ENCODE results near the gene SHKBP1. TPM values are rescaled to one million over a fixed set of nuclear protein-coding genes. Genes with fewer than 3 reads are reported as not detected.

Gene SHKBP1
- total RNA-seq, 1 donor from 2014 or later = 102 TPM

- Mint-ChIP-seq H3K36me3 (ENCODE audit: low read depth) (peaks cover 7% of the 10 kb centered on the region), H3K27me3 (ENCODE audit: insufficient read depth) (no peaks in the 10 kb centered on the region), H3K4me3 (peak overlapping the region; percentile 81), H3K9me3 (no peaks in the 10 kb centered on the region), H3K27ac (peak overlapping the region; percentile 52), H3K4me1 (ENCODE audit: low read depth) (peaks cover 47% of the 10 kb centered on the region)
- DNase-seq (ENCODE audit: low spot score) = no peak
- intact Hi-C loops (cut with micrococcal nuclease) = loop anchor here (5.0 to 10.0 kb wide), 3 partner anchors 324 to 934 kb away; partner anchors contain the start of genes AKT2 and HNRNPUL1
These were observed 34.4 kb downstream of the SHKBP1 start for GRCh38 chr19:40611096-40611495.

GRCh38 chr19:40611900-40612698, 35.4 kb downstream of the SHKBP1 start:
- H3K9me3 Mint-ChIP-seq = no peaks in the 10 kb centered on the region
- H3K4me1 Mint-ChIP-seq (ENCODE audit: low read depth) = peaks cover 46% of the 10 kb centered on the region
- H3K4me3 Mint-ChIP-seq = peak overlapping the region; percentile 97
- H3K27me3 Mint-ChIP-seq (ENCODE audit: insufficient read depth) = no peaks in the 10 kb centered on the region
- intact Hi-C loops (cut with micrococcal nuclease) = loop anchor here (5.0 to 10.0 kb wide), 3 partner anchors 325 to 933 kb away; partner anchors contain the start of genes AKT2 and HNRNPUL1
- no peak overlapping the region for H3K27ac Mint-ChIP-seq
- DNase-seq (ENCODE audit: low spot score) = no peak
- peaks cover 10% of the 10 kb centered on the region for H3K36me3 Mint-ChIP-seq (ENCODE audit: low read depth)

DNA sequence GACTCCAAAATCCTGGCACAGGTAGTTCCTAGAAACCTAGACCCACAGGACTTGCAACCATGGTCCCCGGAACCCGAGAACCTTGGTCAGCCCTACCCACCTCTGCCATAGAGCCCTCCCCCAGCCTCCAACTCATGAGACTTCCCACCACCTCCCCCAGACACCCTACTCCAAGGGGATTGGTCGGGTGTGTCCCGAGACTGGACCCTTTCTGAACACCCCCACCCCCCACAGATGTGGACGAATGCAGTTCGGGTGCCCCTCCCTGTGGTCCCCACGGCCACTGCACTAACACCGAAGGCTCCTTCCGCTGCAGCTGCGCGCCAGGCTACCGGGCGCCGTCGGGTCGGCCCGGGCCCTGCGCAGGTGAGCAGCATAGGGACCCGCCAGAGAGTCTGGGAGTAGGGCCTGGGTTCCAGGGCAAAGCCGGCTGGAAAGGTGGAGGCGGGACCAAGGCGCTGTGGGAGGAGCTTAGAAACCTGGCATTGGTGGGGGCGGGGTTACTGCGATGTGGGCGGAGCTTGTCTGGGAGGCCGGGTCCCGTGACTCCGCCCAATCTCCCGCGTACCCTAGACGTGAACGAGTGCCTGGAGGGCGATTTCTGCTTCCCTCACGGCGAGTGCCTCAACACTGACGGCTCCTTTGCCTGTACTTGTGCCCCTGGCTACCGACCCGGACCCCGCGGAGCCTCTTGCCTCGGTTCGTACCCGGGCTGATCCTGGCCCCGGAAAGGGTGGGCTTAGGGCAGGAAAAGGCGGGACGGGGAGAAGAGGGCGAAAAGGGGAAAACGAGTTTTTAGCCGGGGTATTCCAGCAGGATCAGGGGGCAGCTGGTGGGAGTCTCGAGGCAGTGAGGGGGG, 36.4 kb downstream of the SHKBP1 start:
- DNase-seq (ENCODE audit: low spot score) = peak; percentile 69
- H3K27me3 Mint-ChIP-seq (ENCODE audit: insufficient read depth) = no peaks in the 10 kb centered on the region
- intact Hi-C loops (cut with micrococcal nuclease) = loop anchor here (1.0 to 10.0 kb wide), 4 partner anchors 185 to 932 kb away; partner anchors contain the start of genes AKT2 and HNRNPUL1
- no peaks in the 10 kb centered on the region for H3K9me3 Mint-ChIP-seq
- H3K27ac Mint-ChIP-seq = peak overlapping the region; percentile 100
- peaks cover 44% of the 10 kb centered on the region for H3K4me1 Mint-ChIP-seq (ENCODE audit: low read depth)
- H3K36me3 Mint-ChIP-seq (ENCODE audit: low read depth) = peaks cover 14% of the 10 kb centered on the region
- peak overlapping the region; percentile 97 for H3K4me3 Mint-ChIP-seq

- DNase-seq (ENCODE audit: low spot score) = peak; percentile 82
- no peaks in the 10 kb centered on the region for H3K9me3 Mint-ChIP-seq
- peak overlapping the region; percentile 100 for H3K27ac Mint-ChIP-seq
- peak overlapping the region; percentile 97 for H3K4me3 Mint-ChIP-seq
- intact Hi-C loops (cut with micrococcal nuclease) = loop anchor here (1.0 to 10.0 kb wide), 9 partner anchors 9 to 931 kb away; partner anchors contain the start of genes AKT2, C19orf47, HNRNPUL1 and NUMBL
- H3K36me3 Mint-ChIP-seq (ENCODE audit: low read depth) = peaks cover 14% of the 10 kb centered on the region
- peaks cover 44% of the 10 kb centered on the region for H3K4me1 Mint-ChIP-seq (ENCODE audit: low read depth)
- H3K27me3 Mint-ChIP-seq (ENCODE audit: insufficient read depth) = no peaks in the 10 kb centered on the region
These were observed 37.3 kb downstream of the SHKBP1 start for GRCh38 chr19:40613690-40614621.

GRCh38 chr19:40614622-40615411, 38.1 kb downstream of the SHKBP1 start:
- Mint-ChIP-seq H3K27me3 (ENCODE audit: insufficient read depth) (no peaks in the 10 kb centered on the region), H3K36me3 (ENCODE audit: low read depth) (peaks cover 18% of the 10 kb centered on the region), H3K9me3 (no peaks in the 10 kb centered on the region), H3K4me1 (ENCODE audit: low read depth) (peaks cover 41% of the 10 kb centered on the region), H3K4me3 (peak overlapping the region; percentile 97), H3K27ac (peak overlapping the region; percentile 100)
- intact Hi-C loops (cut with micrococcal nuclease) = loop anchor here (1.0 to 10.0 kb wide), 17 partner anchors 10 to 930 kb away; partner anchors contain the start of genes ACTMAP, AKT2, BLVRB and C19orf47
- DNase-seq (ENCODE audit: low spot score) = peak; percentile 75

DNA sequence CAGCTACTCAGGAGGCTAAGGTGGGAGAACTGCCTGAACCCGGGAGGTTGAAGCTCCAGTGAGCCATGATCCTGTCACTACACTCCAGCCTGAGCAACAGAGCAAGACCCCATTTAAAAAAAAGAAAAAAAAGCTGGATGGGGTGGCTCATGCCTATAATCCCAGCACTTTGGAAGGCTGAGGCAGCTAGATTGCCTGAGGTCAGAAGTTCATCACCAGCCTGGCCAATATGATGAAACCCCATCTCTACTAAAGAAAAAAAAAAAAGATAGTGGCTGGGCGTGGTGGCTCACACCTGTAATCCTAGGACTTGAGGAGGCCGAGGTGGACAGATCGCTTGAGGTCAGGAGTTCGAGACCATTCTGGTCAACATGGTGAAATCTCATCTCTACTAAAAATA, 39.5 kb downstream of the SHKBP1 start:
- Mint-ChIP-seq H3K4me3 (no peak overlapping the region), H3K27me3 (ENCODE audit: insufficient read depth) (no peaks in the 10 kb centered on the region), H3K4me1 (ENCODE audit: low read depth) (peaks cover 29% of the 10 kb centered on the region), H3K36me3 (ENCODE audit: low read depth) (peaks cover 23% of the 10 kb centered on the region), H3K9me3 (no peaks in the 10 kb centered on the region), H3K27ac (peak overlapping the region; percentile 100)
- DNase-seq (ENCODE audit: low spot score) = no peak
- intact Hi-C loops (cut with micrococcal nuclease) = loop anchor here (5.0 to 10.0 kb wide), 3 partner anchors 649 to 929 kb away; partner anchors contain the start of genes HNRNPUL1 and TGFB1

- H3K27me3 Mint-ChIP-seq (ENCODE audit: insufficient read depth) = no peaks in the 10 kb centered on the region
- H3K4me1 Mint-ChIP-seq (ENCODE audit: low read depth) = peaks cover 32% of the 10 kb centered on the region
- intact Hi-C loops (cut with micrococcal nuclease) = loop anchor here (5.0 to 10.0 kb wide), 3 partner anchors 648 to 928 kb away; partner anchors contain the start of genes HNRNPUL1 and TGFB1
- no peak overlapping the region for H3K27ac Mint-ChIP-seq
- H3K9me3 Mint-ChIP-seq = no peaks in the 10 kb centered on the region
- no peak for DNase-seq (ENCODE audit: low spot score)
- H3K4me3 Mint-ChIP-seq = no peak overlapping the region
- peaks cover 28% of the 10 kb centered on the region for H3K36me3 Mint-ChIP-seq (ENCODE audit: low read depth)
These were observed 40.3 kb downstream of the SHKBP1 start for GRCh38 chr19:40616941-40617340.

DNA sequence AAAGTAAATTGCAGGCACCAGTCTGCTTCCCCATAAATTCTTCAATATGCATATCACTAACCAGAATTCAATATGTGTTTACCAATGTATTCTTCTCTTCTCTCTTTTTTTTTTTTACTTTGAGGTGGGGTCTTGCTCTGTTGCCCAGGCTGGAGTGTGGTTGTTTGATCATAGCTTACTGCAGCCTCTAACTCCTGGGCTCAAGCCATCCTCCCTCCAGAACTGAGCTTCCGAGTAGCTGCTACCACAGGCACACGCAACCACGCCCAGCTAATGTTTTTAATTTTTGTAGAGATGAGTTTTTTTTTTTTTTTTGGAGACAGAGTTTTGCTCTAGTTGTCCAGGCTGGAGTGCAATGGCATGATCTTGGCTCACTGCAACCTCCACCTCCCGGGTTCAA, 41.3 kb downstream of the SHKBP1 start:
- Mint-ChIP-seq H3K36me3 (ENCODE audit: low read depth) (peaks cover 35% of the 10 kb centered on the region), H3K4me1 (ENCODE audit: low read depth) (peaks cover 27% of the 10 kb centered on the region), H3K4me3 (no peak overlapping the region), H3K27me3 (ENCODE audit: insufficient read depth) (no peaks in the 10 kb centered on the region), H3K27ac (no peak overlapping the region), H3K9me3 (no peaks in the 10 kb centered on the region)
- DNase-seq (ENCODE audit: low spot score) = no peak
- intact Hi-C loops (cut with micrococcal nuclease) = loop anchor here (5.0 to 10.0 kb wide), 3 partner anchors 647 to 927 kb away; partner anchors contain the start of genes HNRNPUL1 and TGFB1

DNA sequence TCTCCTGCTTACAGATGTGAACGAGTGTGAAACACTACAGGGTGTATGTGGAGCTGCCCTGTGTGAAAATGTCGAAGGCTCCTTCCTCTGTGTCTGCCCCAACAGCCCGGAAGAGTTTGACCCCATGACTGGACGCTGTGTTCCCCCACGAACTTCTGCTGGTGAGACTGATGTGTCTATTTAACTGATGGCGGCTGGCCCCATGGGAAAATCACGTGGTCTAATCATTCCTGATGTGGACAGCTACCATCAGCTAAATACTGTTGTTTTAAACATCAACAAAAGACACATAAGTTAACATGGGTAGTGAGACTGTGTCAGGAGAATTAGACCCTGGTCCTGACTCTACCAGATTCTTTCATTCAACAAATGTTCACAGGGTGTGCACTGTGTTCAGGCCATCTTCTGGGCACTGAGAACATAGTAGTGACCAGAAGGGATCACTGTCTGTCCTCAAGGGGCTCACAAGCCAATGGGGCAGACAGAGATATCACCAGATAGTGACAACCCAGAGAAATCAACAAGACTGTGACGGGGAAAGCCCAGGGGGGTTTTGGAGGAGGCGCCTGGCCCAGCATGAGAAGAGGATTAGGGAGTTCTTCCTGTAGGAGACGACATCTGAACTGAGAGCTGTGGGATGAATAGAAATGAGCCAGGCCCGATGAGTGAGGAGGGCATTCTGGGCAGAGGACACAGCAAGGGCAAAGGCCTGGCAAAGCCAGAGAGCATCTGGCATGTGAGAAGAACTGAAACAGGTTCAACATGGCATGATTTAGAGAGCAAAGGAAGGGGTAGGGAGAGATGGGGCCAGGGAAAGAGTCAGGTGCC, 42.9 kb downstream of the SHKBP1 start:
- Mint-ChIP-seq H3K4me1 (ENCODE audit: low read depth) (peaks cover 31% of the 10 kb centered on the region), H3K4me3 (no peak overlapping the region), H3K9me3 (no peaks in the 10 kb centered on the region), H3K27me3 (ENCODE audit: insufficient read depth) (no peaks in the 10 kb centered on the region), H3K27ac (peak overlapping the region; percentile 37), H3K36me3 (ENCODE audit: low read depth) (peaks cover 41% of the 10 kb centered on the region)
- DNase-seq (ENCODE audit: low spot score) = no peak
- intact Hi-C loops (cut with micrococcal nuclease) = loop anchor here (5.0 to 10.0 kb wide), 3 partner anchors 645 to 925 kb away; partner anchors contain the start of genes HNRNPUL1 and TGFB1

GRCh38 chr19:40620161-40620485, 43.5 kb downstream of the SHKBP1 start:
- Mint-ChIP-seq H3K4me1 (ENCODE audit: low read depth) (peaks cover 25% of the 10 kb centered on the region), H3K36me3 (ENCODE audit: low read depth) (peaks cover 43% of the 10 kb centered on the region), H3K27me3 (ENCODE audit: insufficient read depth) (no peaks in the 10 kb centered on the region), H3K4me3 (no peak overlapping the region), H3K27ac (peak overlapping the region; percentile 37), H3K9me3 (no peaks in the 10 kb centered on the region)
- DNase-seq (ENCODE audit: low spot score) = no peak
- intact Hi-C loops (cut with micrococcal nuclease) = no loop called here

- H3K27ac Mint-ChIP-seq = peak overlapping the region; percentile 5
- no peaks in the 10 kb centered on the region for H3K27me3 Mint-ChIP-seq (ENCODE audit: insufficient read depth)
- no peak for DNase-seq (ENCODE audit: low spot score)
- H3K36me3 Mint-ChIP-seq (ENCODE audit: low read depth) = peaks cover 47% of the 10 kb centered on the region
- intact Hi-C loops (cut with micrococcal nuclease) = no loop called here
- H3K4me3 Mint-ChIP-seq = no peak overlapping the region
- no peaks in the 10 kb centered on the region for H3K9me3 Mint-ChIP-seq
- H3K4me1 Mint-ChIP-seq (ENCODE audit: low read depth) = peaks cover 26% of the 10 kb centered on the region
These were observed 44.6 kb downstream of the SHKBP1 start for GRCh38 chr19:40621283-40621682.
